Peyer's patch (tissue), 4 donors: ENCODE data around the gene ZG16B. TPM values are rescaled to one million over a fixed set of nuclear protein-coding genes. Genes with fewer than 3 reads are reported as not detected.

ENCODE experiments used
- DNase-seq, 3 donors: peaks; one replicate each; pipeline ENCODE4 v3.0.0-alpha.2; 2017 to 2019
- H3K27ac ChIP-seq, 4 donors: fragments of 200-600 bp; sonication (generic); one replicate each; pipeline ENCODE4 v1.5.1; 2016 to 2019
- H3K27me3 ChIP-seq, 2 donors: fragments of 200-600 bp; sonication (generic); one replicate each; pipeline ENCODE4 v1.5.1; 2019
- H3K36me3 ChIP-seq, 3 donors: fragments of 200-600 bp; sonication (generic); one replicate each; pipeline ENCODE4 v1.5.1; 2016 to 2019
- H3K4me1 ChIP-seq, 4 donors: fragments of 200-600 bp; sonication (generic); one replicate each; pipeline ENCODE4 v1.5.1; 2016 to 2019
- H3K4me3 ChIP-seq, 4 donors: fragments of 200-600 bp; sonication (generic); 1 replicate in 3 of 4; 2 replicates in 1 of 4; pipeline ENCODE4 v1.5.1; 2016 to 2019; ENCODE audit warnings: mild to moderate bottlenecking in 1 of 4
- H3K9me3 ChIP-seq, 4 donors: fragments of 200-600 bp; sonication (generic); one replicate each; pipeline ENCODE4 v1.5.1; 2016 to 2019; ENCODE audit warnings: mild to moderate bottlenecking in 1 of 4
- CTCF ChIP-seq, 6 experiments: fragments of 450-650 bp in 4 of 6; fragments of 200-600 bp in 2 of 6; sonication (generic) in 1 of 6; IDR thresholded peaks; one replicate each; pipeline ENCODE4 v1.5.1; 2017 to 2019; ENCODE audit warnings: antibody characterized with exemption in 6 of 6, mild to moderate bottlenecking in 3 of 6, moderate library complexity in 1 of 6
- POLR2A ChIP-seq, 2 donors: fragments of 450-650 bp; IDR thresholded peaks; one replicate each; pipeline ENCODE4 v1.5.1; 2017; ENCODE audit warnings: antibody characterized with exemption in 2 of 2, mild to moderate bottlenecking in 2 of 2, moderate library complexity in 2 of 2
- total RNA-seq, 4 donors: library from RNA; depleted of rRNA; stranded (reverse); fragments of >200 nt; gene quantifications; one replicate each; pipeline ENCODE4 v1.1.0, GENCODE V29; 2016

Gene ZG16B
- total RNA-seq, 4 donors from 2014 or later: 2.5 to 13.0 (median 5.5) TPM

GRCh38 chr16:2845116-2845515 lies 15.0 kb downstream of the ZG16B start:
- no peak for DNase-seq
- H3K4me3 ChIP-seq: no peak overlapping the region
- no peaks in the 10 kb centered on the region for H3K36me3 ChIP-seq
- H3K27me3 ChIP-seq: no peaks in the 10 kb centered on the region
- peaks cover 0 to 16% (median 9%) of the 10 kb centered on the region in 4 donors for H3K4me1 ChIP-seq
- H3K9me3 ChIP-seq: no peaks in the 10 kb centered on the region
- no peak for TF ChIP-seq POLR2A (IDR thresholded peaks at IDR 0.05)
- no peak for TF ChIP-seq CTCF (IDR thresholded peaks at IDR 0.05)
- H3K27ac ChIP-seq: no peak overlapping the region

- Histone ChIP-seq H3K4me1 (peaks cover 0 to 8% (median 7%) of the 10 kb centered on the region in 4 donors), H3K27ac (no peak overlapping the region), H3K9me3 (no peaks in the 10 kb centered on the region), H3K36me3 (no peaks in the 10 kb centered on the region), H3K4me3 (no peak overlapping the region), H3K27me3 (no peaks in the 10 kb centered on the region)
- no peak for DNase-seq
- TF ChIP-seq CTCF (IDR thresholded peaks at IDR 0.05) (no peak), POLR2A (IDR thresholded peaks at IDR 0.05) (no peak)
Observed at GRCh38 chr16:2846511-2847310, 16.6 kb downstream of the ZG16B start.

GRCh38 chr16:2848933-2849725 lies 19.0 kb downstream of the ZG16B start:
- no peaks in the 10 kb centered on the region for H3K36me3 ChIP-seq
- DNase-seq: no peak
- H3K4me3 ChIP-seq: no peak overlapping the region
- H3K27ac ChIP-seq: no peak overlapping the region
- H3K9me3 ChIP-seq: no peaks in the 10 kb centered on the region
- no peak for TF ChIP-seq CTCF (IDR thresholded peaks at IDR 0.05)
- TF ChIP-seq POLR2A (IDR thresholded peaks at IDR 0.05): no peak
- no peaks in the 10 kb centered on the region for H3K27me3 ChIP-seq
- no peaks in the 10 kb centered on the region for H3K4me1 ChIP-seq

- no peaks in the 10 kb centered on the region for H3K9me3 ChIP-seq
Observed at GRCh38 chr16:2852003-2852730, 22.1 kb downstream of the ZG16B start.

More at GRCh38 chr16:2852003-2852730, 22.1 kb downstream of the ZG16B start:
- H3K27ac ChIP-seq: no peak overlapping the region
- no peaks in the 10 kb centered on the region for H3K36me3 ChIP-seq
- no peaks in the 10 kb centered on the region for H3K27me3 ChIP-seq
- no peak overlapping the region for H3K4me3 ChIP-seq
- TF ChIP-seq POLR2A (IDR thresholded peaks at IDR 0.05) (no peak), CTCF (IDR thresholded peaks at IDR 0.05) (no peak)
- peak in 2 of 3 donors; percentile 28 to 39 for DNase-seq
- no peaks in the 10 kb centered on the region for H3K4me1 ChIP-seq
